GM12878 (cell line): ENCODE results near the gene MYBBP1A. TPM values are rescaled to one million over a fixed set of nuclear protein-coding genes. Genes with fewer than 3 reads are reported as not detected.

Experiments used
- ATAC-seq: fragments of 200-7000 bp; cut with Tn5 transposase; 3 replicates; pipeline ENCODE4 v1.9.1; 2020; ENCODE audit warnings: mild to moderate bottlenecking, moderate library complexity
- BruUV-seq: library from RNA; stranded (reverse); fragments of 400-500 nt; replicated peaks from 2 replicates; lab custom pipeline; 2021; lab: Mats Ljungman, UMichigan
- CTCF ChIA-PET: fragments of 300-600 bp; sonication (Branson Sonifier 250); formaldehyde crosslinking; extraction: SDS; loops from one replicate; lab custom pipeline; 2021; ENCODE audit warnings: inconsistent platforms; lab: Yijun Ruan, JAX
- POLR2A ChIA-PET: fragments of 350-600 bp; formaldehyde crosslinking; extraction: SDS; loops from one replicate; lab custom pipeline; 2021; ENCODE audit warnings: inconsistent platforms; lab: Charles Lee
- RAD21 ChIA-PET: fragments of 300-600 bp; sonication (Branson Sonifier 250); formaldehyde crosslinking; loops from one replicate; lab custom pipeline; 2023; ENCODE audit warnings: antibody characterized with exemption; ENCODE audit not compliant: unreplicated experiment; lab: Charles Lee
- SMC1A ChIA-PET: fragments of 300-600 bp; sonication (Branson Sonifier 250); formaldehyde crosslinking; loops from one replicate; lab custom pipeline; 2023; ENCODE audit not compliant: unreplicated experiment, uncharacterized antibody; lab: Charles Lee
- DNase-seq: peaks from one replicate; pipeline ENCODE4 v3.0.0-alpha.2; 2011; ENCODE audit warnings: low read depth, low spot score
- FAIRE-seq: peaks from 3 replicates; lab custom pipeline; 2011; peaks lifted over from hg19 to GRCh38; lab: Jason Lieb, UNC
- H2AFZ ChIP-seq: 2 replicates; pipeline ENCODE4 v1.6.0; 2011; ENCODE audit warnings: low read depth, low read length, control low read depth; ENCODE audit not compliant: control insufficient read depth
- H3K27ac ChIP-seq: 2 replicates; pipeline ENCODE4 v1.5.1; 2011; ENCODE audit warnings: control low read depth; ENCODE audit not compliant: control insufficient read depth, insufficient read depth
- H3K27me3 ChIP-seq, 2 experiments: replicated peaks in 1 of 2; 2 replicates each; pipeline versions ENCODE4 v1.6.0 to v1.6.1; 2011; ENCODE audit warnings: low read length in 1 of 2; ENCODE audit not compliant: control insufficient read depth in 2 of 2, insufficient read depth in 2 of 2
- H3K36me3 ChIP-seq, 2 experiments: 2 replicates each; pipeline ENCODE4 v1.5.1; 2011; ENCODE audit warnings: low read length in 1 of 2; ENCODE audit not compliant: control insufficient read depth in 2 of 2, insufficient read depth in 2 of 2
- H3K4me1 ChIP-seq: 2 replicates; pipeline ENCODE4 v1.6.1; 2011; ENCODE audit warnings: mild to moderate bottlenecking, low read length, moderate library complexity, mixed read lengths; ENCODE audit not compliant: control insufficient read depth, insufficient read depth
- H3K4me2 ChIP-seq: 2 replicates; pipeline ENCODE4 v1.6.0; 2011; ENCODE audit warnings: control low read depth; ENCODE audit not compliant: control insufficient read depth, insufficient read depth
- H3K4me3 ChIP-seq: fragments of 200-600 bp; sonication (generic); 2 replicates; pipeline ENCODE4 v1.5.1; 2016
- H3K79me2 ChIP-seq: 2 replicates; pipeline ENCODE4 v1.6.0; 2011; ENCODE audit warnings: low read length; ENCODE audit not compliant: control insufficient read depth, insufficient read depth
- H3K9ac ChIP-seq: 2 replicates; pipeline ENCODE4 v1.8.0; 2011; ENCODE audit warnings: low read length, control low read depth, mixed read lengths; ENCODE audit not compliant: control insufficient read depth, insufficient read depth
- H3K9me3 ChIP-seq: replicated peaks from 3 replicates; pipeline ENCODE4 v1.5.1; 2011; ENCODE audit warnings: mild to moderate bottlenecking, low read length; ENCODE audit not compliant: control insufficient read depth, insufficient read depth
- H4K20me1 ChIP-seq: 2 replicates; pipeline ENCODE4 v1.6.0; 2011; ENCODE audit not compliant: control insufficient read depth, insufficient read depth
- BMI1 ChIP-seq: fragments of 450-650 bp; IDR thresholded peaks from 2 replicates; pipeline ENCODE4 v1.6.1; 2016; ENCODE audit warnings: mild to moderate bottlenecking, moderate library complexity, borderline replicate concordance
- CHD2 ChIP-seq: IDR thresholded peaks from 2 replicates; pipeline ENCODE4 v1.6.1; 2011; ENCODE audit warnings: low read depth, low read length, improper control_type of control experiment, borderline replicate concordance
- CREM ChIP-seq: IDR thresholded peaks from 2 replicates; pipeline ENCODE4 v1.6.1; 2014; ENCODE audit warnings: antibody characterized with exemption, low read depth
- MYB ChIP-seq: fragments of 150-350 bp; IDR thresholded peaks from 2 replicates; pipeline ENCODE4 v1.6.1; 2014; ENCODE audit warnings: mild to moderate bottlenecking, low read depth, low read length, borderline replicate concordance
- NFYA ChIP-seq: IDR thresholded peaks from 2 replicates; pipeline ENCODE4 v1.6.1; 2011; ENCODE audit warnings: low read depth, mild to moderate bottlenecking, low read length, improper control_type of control experiment, borderline replicate concordance
- RCOR1 ChIP-seq: conservative IDR thresholded peaks from 2 replicates; pipeline ENCODE4 v1.6.1; 2012; ENCODE audit warnings: low read depth, low read length, improper control_type of control experiment
- SRF ChIP-seq, 2 experiments: IDR thresholded peaks; 2 replicates each; pipeline ENCODE4 v1.6.1; 2011; ENCODE audit warnings: low read depth in 2 of 2, low read length in 2 of 2, mild to moderate bottlenecking in 1 of 2, moderate library complexity in 1 of 2
- SUPT20H ChIP-seq: IDR thresholded peaks from 2 replicates; pipeline ENCODE4 v1.6.1; 2011; ENCODE audit warnings: low read depth, mild to moderate bottlenecking, low read length, moderate library complexity, borderline replicate concordance; ENCODE audit not compliant: control insufficient read depth
- ZNF207 ChIP-seq: fragments of 450-650 bp; IDR thresholded peaks from 2 replicates; pipeline ENCODE4 v1.6.1; 2014; ENCODE audit warnings: antibody characterized with exemption, mild to moderate bottlenecking, borderline replicate concordance
- ZNF217 ChIP-seq: fragments of 450-650 bp; IDR thresholded peaks from 2 replicates; pipeline ENCODE4 v1.6.1; 2017; ENCODE audit warnings: antibody characterized with exemption, mild to moderate bottlenecking
- WGBS: methylation state at CpG from one replicate; pipeline ENCODE4 v1.1.6; 2016; ENCODE audit warnings: low lambda C conversion rate; ENCODE audit not compliant: insufficient replicate concordance, insufficient coverage; ENCODE audit errors: missing lambda C conversion rate; 5-methylcytosine and 5-hydroxymethylcytosine counted together
- in situ Hi-C: fragments of 300-500 bp; cut with MboI; formaldehyde crosslinking; loops from 9 replicates; pipeline ENCODE4 v1.14.3; 2018; ENCODE audit warnings: mixed read lengths
- intact Hi-C: fragments of 100-400 bp; cut with micrococcal nuclease; formaldehyde crosslinking; loops from one replicate; pipeline ENCODE4 v1.14.2; 2022; ENCODE audit not compliant: unreplicated experiment
- polyA plus RNA-seq, 11 experiments: library from polyadenylated mRNA; depleted of rRNA in 4 of 11; unstranded in 6 of 11; stranded (reverse) in 5 of 11; fragments of >200 nt; fragmentation: Nextera tagmentation in 4 of 11; fragmentation: Illumina TruSeq in 1 of 11; extraction: Ambion mirVana in 4 of 11; extraction: Trizol in 1 of 11; gene quantifications; 1 replicate in 1 of 11; 2 replicates in 10 of 11; pipeline versions ENCODE4 v1.2.1 to v1.2.3, GENCODE V29; 2011 to 2016; ENCODE audit warnings: inconsistent platforms in 2 of 11, missing spikeins in 2 of 11, low read depth in 1 of 11
- total RNA-seq, 4 experiments: library from RNA; depleted of rRNA in 3 of 4; stranded (reverse); fragments of >200 nt in 3 of 4; fragmentation: Illumina TruSeq in 1 of 4; extraction: Trizol in 1 of 4; gene quantifications; 2 replicates each; pipeline versions ENCODE4 v1.2.1 to v1.2.3, GENCODE V29; 2013 to 2021
- TF ChIP-seq, protein P1 (sequence below): fragments of 450-650 bp; IDR thresholded peaks from 2 replicates; pipeline ENCODE4 v1.6.1; 2017; ENCODE audit warnings: low read depth, mild to moderate bottlenecking, moderate library complexity

The MYBBP1A gene
- total and polyA plus RNA-seq, 10 of the 15 experiments (the other 5 are each of a cell fraction or from before 2014, with no cell fraction given), result 2.5 to 121 (median 71.6) TPM

DNA sequence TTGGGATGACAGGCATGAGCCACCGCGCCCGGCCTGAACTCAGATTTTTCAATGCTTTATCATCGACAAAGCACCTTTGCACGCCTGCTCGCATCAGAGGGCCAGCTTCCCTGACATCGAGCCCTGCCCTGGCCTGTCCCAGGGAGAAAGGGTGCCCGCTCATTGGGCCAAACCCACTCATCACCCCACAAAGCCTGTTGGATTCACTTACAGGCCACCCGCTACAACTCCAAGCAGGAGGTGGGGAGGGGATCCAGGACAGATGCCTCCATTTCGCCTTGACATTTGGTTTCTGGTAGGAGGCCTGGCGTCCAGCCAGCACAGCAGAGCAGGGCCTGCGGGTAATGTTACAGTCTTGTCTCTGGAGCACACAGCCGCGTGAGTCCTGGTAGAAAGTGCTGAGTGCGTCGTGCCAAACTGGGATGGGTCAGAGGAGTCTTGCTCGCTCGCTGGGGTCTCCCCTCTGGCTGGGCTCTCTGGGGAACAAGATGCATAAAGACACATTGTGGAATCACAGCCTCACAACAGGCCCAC lies 49.0 kb upstream of the MYBBP1A start:
- no peak for ATAC-seq
- no peak for FAIRE-seq
- Histone ChIP-seq H2AFZ (no peak overlapping the region), H3K4me2 (no peak overlapping the region), H3K79me2 (no peaks in the 10 kb centered on the region), H3K9ac (no peak overlapping the region), H3K4me1 (no peaks in the 10 kb centered on the region), H3K27ac (no peak overlapping the region), H3K9me3 (no peaks in the 10 kb centered on the region), H4K20me1 (no peaks in the 10 kb centered on the region), H3K4me3 (no peak overlapping the region), H3K27me3 (peaks cover 0 to 3% of the 10 kb centered on the region in 2 experiments; a peak in 2 of 4 replicates), H3K36me3 (no peaks in the 10 kb centered on the region)
- SMC1A ChIA-PET, result no interaction called here
- CTCF ChIA-PET, result no interaction called here
- no peak for DNase-seq
- POLR2A ChIA-PET, result no interaction called here
- intact Hi-C loops, result no loop called here
- BruUV-seq, result no TSS peak
- WGBS, result 82% methylated on average over 18 of the region's 18 CpGs
- RAD21 ChIA-PET, result no interaction called here
- in situ Hi-C loops, result no loop called here
- TF ChIP-seq SRF (IDR thresholded peaks at IDR 0.05; ENCODE audit: low read depth in 2 of 2, low read length in 2 of 2) (no peak), SUPT20H (no peak), CREM (no peak)

DNA sequence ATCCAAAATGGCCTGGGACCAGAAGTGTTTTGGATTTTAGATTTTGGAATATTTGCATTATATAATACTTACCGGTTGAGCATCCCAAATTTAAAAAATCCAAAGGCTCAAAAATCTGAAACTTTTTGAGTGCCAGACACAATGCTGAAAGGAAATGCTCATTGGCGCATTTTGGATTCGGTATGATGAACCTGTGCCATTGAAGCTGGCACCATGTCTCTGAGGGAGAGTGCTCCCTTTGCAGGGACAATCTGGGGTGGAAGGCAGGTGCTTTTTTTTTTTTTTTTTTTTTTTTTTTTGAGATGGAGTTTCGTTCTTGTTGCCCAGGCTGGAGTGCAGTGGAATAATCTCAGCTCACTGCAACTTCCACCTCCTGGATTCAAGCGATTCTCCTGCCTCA lies 46.9 kb upstream of the MYBBP1A start:
- ATAC-seq, result no peak
- no peak overlapping the region for H3K4me2 ChIP-seq
- DNase-seq, result no peak
- FAIRE-seq, result no peak
- SMC1A ChIA-PET, result no interaction called here
- no peaks in the 10 kb centered on the region for H3K79me2 ChIP-seq
- no peaks in the 10 kb centered on the region for H4K20me1 ChIP-seq
- H3K27ac ChIP-seq, result no peak overlapping the region
- no peak overlapping the region for H2AFZ ChIP-seq
- no peaks in the 10 kb centered on the region for H3K9me3 ChIP-seq
- H3K27me3 ChIP-seq, result no peaks in the 10 kb centered on the region; a peak in 2 of 4 replicates
- H3K4me1 ChIP-seq, result no peaks in the 10 kb centered on the region
- WGBS, result 55% methylated on average over 4 of the region's 5 CpGs
- H3K36me3 ChIP-seq, result no peaks in the 10 kb centered on the region
- BruUV-seq, result no TSS peak
- in situ Hi-C loops (no loop called here), intact Hi-C loops (no loop called here)
- RAD21 ChIA-PET, result no interaction called here
- CTCF ChIA-PET, result interaction anchor here (1.0 to 1.7 kb wide), 2 partner anchors 35 to 37 kb away, joined by 3 to 4 read pairs; no protein-coding TSS in a partner anchor
- TF ChIP-seq NFYA (no peak), CHD2 (no peak), BMI1 (no peak), MYB (no peak), RCOR1 (no peak), ZNF207 (no peak), SRF (IDR thresholded peaks at IDR 0.05; ENCODE audit: low read depth in 2 of 2, low read length in 2 of 2) (no peak), ZNF217 (no peak)
- TF ChIP-seq, protein P1, sequence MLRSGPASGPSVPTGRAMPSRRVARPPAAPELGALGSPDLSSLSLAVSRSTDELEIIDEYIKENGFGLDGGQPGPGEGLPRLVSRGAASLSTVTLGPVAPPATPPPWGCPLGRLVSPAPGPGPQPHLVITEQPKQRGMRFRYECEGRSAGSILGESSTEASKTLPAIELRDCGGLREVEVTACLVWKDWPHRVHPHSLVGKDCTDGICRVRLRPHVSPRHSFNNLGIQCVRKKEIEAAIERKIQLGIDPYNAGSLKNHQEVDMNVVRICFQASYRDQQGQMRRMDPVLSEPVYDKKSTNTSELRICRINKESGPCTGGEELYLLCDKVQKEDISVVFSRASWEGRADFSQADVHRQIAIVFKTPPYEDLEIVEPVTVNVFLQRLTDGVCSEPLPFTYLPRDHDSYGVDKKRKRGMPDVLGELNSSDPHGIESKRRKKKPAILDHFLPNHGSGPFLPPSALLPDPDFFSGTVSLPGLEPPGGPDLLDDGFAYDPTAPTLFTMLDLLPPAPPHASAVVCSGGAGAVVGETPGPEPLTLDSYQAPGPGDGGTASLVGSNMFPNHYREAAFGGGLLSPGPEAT, result no peak
- no peak overlapping the region for H3K4me3 ChIP-seq
- no peak overlapping the region for H3K9ac ChIP-seq
- POLR2A ChIA-PET, result interaction anchor here (0.6 to 1.2 kb wide), 2 partner anchors 177 to 184 kb away, joined by 3 to 5 read pairs; no protein-coding TSS in a partner anchor
